ENCODE data around the gene SLC22A23. TPM values are rescaled to one million over a fixed set of nuclear protein-coding genes. Genes with fewer than 3 reads are reported as not detected.

The SLC22A23 gene
- total and polyA plus RNA-seq, 2 of the 4 experiments (the other 2 are of a cell fraction): 0.72 to 1.6 TPM

DNA sequence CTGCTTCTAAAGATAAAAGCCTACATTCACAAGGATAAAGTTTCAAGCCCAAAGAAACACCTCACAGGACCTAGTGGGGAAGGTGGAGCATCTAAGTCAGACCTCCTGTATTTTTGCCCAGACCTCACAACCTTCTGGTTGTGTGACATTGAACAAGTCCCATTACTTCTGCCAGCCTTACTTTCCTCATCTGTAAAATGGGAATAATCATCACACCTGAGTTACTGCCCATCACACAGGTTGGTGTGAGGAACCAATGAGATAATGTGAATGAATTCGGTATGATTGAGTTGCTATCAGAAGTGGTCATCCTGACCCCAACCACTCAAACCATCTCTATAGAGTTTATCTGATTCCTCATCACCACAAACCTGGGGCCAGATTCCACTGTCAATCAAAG is 11.1 kb upstream of the SLC22A23 start:
- H3K56ac ChIP-seq (ENCODE audit: extremely low read depth, insufficient read depth, low read length): no peak overlapping the region
- no peak overlapping the region for H2BK20ac ChIP-seq (ENCODE audit: low read depth, low read length)
- intact Hi-C loops (cut with micrococcal nuclease): no loop called here
- H3K9ac ChIP-seq (ENCODE audit: low read depth, low read length): no peak overlapping the region
- dilution Hi-C loops (cut with HindIII; ENCODE audit: low sequenced_read_pairs, unreplicated experiment): no loop called here
- H4K20me1 ChIP-seq (ENCODE audit: insufficient read depth, low read length): no peaks in the 10 kb centered on the region
- no peak overlapping the region for H3K4me3 ChIP-seq (ENCODE audit: insufficient read depth, low read depth, low read length)
- no peak overlapping the region for H3K23ac ChIP-seq (ENCODE audit: low read depth, low read length)
- H2BK15ac ChIP-seq (ENCODE audit: low read depth, low read length): no peak overlapping the region
- no peak overlapping the region for H4K91ac ChIP-seq (ENCODE audit: insufficient read depth, low read depth, low read length)
- no peaks in the 10 kb centered on the region; the same call in 1 of the 2 replicates for H3K9me1 ChIP-seq (ENCODE audit: insufficient read depth, low read length)
- no peak for TF ChIP-seq RCOR1 (IDR thresholded peaks at IDR 0.05; ENCODE audit: insufficient replicate concordance, low read length)
- TF ChIP-seq SMC3 (IDR thresholded peaks at IDR 0.05; ENCODE audit: low read depth, low read length): no peak
- no peak for TF ChIP-seq CEBPB (IDR thresholded peaks at IDR 0.05; ENCODE audit: low read depth, low read length)
- no peak for TF ChIP-seq CTCF (conservative IDR thresholded peaks at IDR 0.05; ENCODE audit: low read depth, low read length)
- TF ChIP-seq NFE2L2 (IDR thresholded peaks at IDR 0.05; ENCODE audit: low read depth, low read length): no peak
- no peak for TF ChIP-seq RFX5 (IDR thresholded peaks at IDR 0.05; ENCODE audit: low read depth, low read length)
- TF ChIP-seq MAFK (IDR thresholded peaks at IDR 0.05; ENCODE audit: low read depth, low read length): no peak
- no peak for TF ChIP-seq POLR2A (IDR thresholded peaks at IDR 0.05; ENCODE audit: low read depth, low read length)
- TF ChIP-seq CHD1 (IDR thresholded peaks at IDR 0.05; ENCODE audit: low read depth, low read length): no peak
- H2AFZ ChIP-seq (replicated peaks; ENCODE audit: low read length, poor library complexity): no peak overlapping the region
- H3K14ac ChIP-seq (replicated peaks; ENCODE audit: low read depth, low read length): no peak overlapping the region
- H3K4me2 ChIP-seq (ENCODE audit: low read depth, low read length): no peak overlapping the region
- WGBS, 2 experiments (ENCODE audit: extremely low coverage in 2 of 2, insufficient read length in 1 of 2): no CpG with 5 or more reads among the region's 1 CpG
- peaks cover 5% of the 10 kb centered on the region for H3K4me1 ChIP-seq (ENCODE audit: control insufficient read depth, insufficient read depth, low read length)
- H3K9me3 ChIP-seq (ENCODE audit: control insufficient read depth, insufficient read depth, low read length): no peaks in the 10 kb centered on the region
- H3K4ac ChIP-seq (ENCODE audit: low read depth, low read length): no peak overlapping the region
- H4K5ac ChIP-seq (ENCODE audit: low read depth, low read length): no peak overlapping the region
- no peak overlapping the region for H2AK9ac ChIP-seq (replicated peaks; ENCODE audit: low read depth, low read length, poor library complexity)
- H3K18ac ChIP-seq (ENCODE audit: low read depth, low read length): no peak overlapping the region
- no peaks in the 10 kb centered on the region for H3K36me3 ChIP-seq (ENCODE audit: control insufficient read depth, insufficient read depth, low read length)
- H2BK5ac ChIP-seq (ENCODE audit: low read depth, low read length, poor library complexity, severe bottlenecking): no peak overlapping the region
- BruUV-seq (replicated peaks): no TSS peak
- DNase-seq (no peak), ATAC-seq (ENCODE audit: low read depth) (no peak)
- no peak overlapping the region for H3K27ac ChIP-seq (ENCODE audit: insufficient read depth, low read length)
- H2AK5ac ChIP-seq (ENCODE audit: low read depth, low read length): no peak overlapping the region
- H4K8ac ChIP-seq (ENCODE audit: low read depth in 2 of 2, low read length in 2 of 2): no peak overlapping the region
- ChIA-PET POLR2A (ENCODE audit: unreplicated experiment) (no interaction called here), CTCF (no interaction called here)
- H3K27me3 ChIP-seq (ENCODE audit: control insufficient read depth, insufficient read depth, low read length): peaks cover 9% of the 10 kb centered on the region
- H3K79me1 ChIP-seq (ENCODE audit: low read depth in 1 of 2, low read length in 2 of 2): no peaks in the 10 kb centered on the region
- H2BK120ac ChIP-seq (ENCODE audit: low read depth, low read length): no peak overlapping the region
- in situ Hi-C loops (cut with MboI; ENCODE audit: low sequenced_read_pairs): no loop called here
